Astrocyte of the spinal cord (primary cell): ENCODE data around the gene CLPSL1.
A peak's percentile ranks its signal among the peaks of the same experiment; 100 is the strongest.

Experiments
- DNase-seq: peaks from one replicate; pipeline ENCODE4 v3.0.0; 2011; ENCODE audit warnings: low read depth, low spot score
- H3K4me3 ChIP-seq: 2 replicates; pipeline ENCODE4 v1.5.1; 2011; ENCODE audit warnings: low read depth, mild to moderate bottlenecking, low read length, moderate library complexity
- in situ Hi-C: cut with HindIII; loops from 2 replicates; pipeline ENCODE4 v1.10.0; 2017; ENCODE audit warnings: low sequenced_read_pairs
- TF ChIP-seq, protein P1 (sequence below): IDR thresholded peaks from 2 replicates; pipeline ENCODE4 v1.5.1; 2012; ENCODE audit warnings: low read depth, mild to moderate bottlenecking, low read length, inconsistent platforms

CLPSL1 gene

DNA sequence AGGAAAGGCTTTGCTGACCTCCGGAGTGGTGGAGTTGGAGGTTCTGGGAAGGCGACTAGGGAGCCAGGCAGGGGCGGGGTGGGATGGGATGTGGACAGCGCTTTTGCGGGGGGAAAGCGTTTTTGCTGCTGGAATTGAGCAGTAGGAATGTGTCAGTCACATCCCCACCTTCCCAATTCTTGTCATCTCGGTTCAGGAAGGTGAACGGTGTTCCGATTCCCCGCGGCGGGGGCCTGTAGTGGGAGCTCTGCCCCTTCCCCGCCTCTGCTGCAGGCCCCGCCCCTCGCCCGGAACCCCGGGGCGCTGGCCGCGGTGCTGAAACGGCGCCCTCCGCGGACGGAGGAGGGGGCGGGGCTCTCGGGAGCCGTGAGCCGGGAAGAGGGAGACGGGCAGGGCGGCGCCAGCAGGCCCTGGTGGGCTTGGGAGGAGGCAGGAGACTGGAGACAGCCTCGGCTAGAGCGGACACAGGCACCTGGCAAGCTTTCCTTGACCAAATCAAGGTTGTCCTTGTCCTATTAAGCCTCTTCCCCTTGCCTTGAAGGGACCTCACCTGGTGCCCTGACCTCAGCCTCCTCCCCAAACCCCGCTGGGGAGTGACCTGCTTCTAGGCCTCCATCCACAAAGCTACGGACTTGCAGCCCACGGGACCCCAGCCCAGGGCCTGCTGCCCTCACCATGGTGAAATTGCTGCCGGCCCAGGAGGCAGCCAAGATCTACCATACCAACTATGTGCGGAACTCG, 24.3 kb downstream of the CLPSL1 start, which contains the start of gene LHFPL5:
Gene LHFPL5, plus strand, starts transcription at position 357 of the 741 bp plus-strand sequence. Its CDS starts 319 bp downstream, at position 676.
- TF ChIP-seq, protein P1, sequence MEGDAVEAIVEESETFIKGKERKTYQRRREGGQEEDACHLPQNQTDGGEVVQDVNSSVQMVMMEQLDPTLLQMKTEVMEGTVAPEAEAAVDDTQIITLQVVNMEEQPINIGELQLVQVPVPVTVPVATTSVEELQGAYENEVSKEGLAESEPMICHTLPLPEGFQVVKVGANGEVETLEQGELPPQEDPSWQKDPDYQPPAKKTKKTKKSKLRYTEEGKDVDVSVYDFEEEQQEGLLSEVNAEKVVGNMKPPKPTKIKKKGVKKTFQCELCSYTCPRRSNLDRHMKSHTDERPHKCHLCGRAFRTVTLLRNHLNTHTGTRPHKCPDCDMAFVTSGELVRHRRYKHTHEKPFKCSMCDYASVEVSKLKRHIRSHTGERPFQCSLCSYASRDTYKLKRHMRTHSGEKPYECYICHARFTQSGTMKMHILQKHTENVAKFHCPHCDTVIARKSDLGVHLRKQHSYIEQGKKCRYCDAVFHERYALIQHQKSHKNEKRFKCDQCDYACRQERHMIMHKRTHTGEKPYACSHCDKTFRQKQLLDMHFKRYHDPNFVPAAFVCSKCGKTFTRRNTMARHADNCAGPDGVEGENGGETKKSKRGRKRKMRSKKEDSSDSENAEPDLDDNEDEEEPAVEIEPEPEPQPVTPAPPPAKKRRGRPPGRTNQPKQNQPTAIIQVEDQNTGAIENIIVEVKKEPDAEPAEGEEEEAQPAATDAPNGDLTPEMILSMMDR = no peak
- in situ Hi-C loops = no loop called here
- no peak within 1 kb of the TSS for H3K4me3 ChIP-seq
- peak; percentile 23 for DNase-seq

DNA sequence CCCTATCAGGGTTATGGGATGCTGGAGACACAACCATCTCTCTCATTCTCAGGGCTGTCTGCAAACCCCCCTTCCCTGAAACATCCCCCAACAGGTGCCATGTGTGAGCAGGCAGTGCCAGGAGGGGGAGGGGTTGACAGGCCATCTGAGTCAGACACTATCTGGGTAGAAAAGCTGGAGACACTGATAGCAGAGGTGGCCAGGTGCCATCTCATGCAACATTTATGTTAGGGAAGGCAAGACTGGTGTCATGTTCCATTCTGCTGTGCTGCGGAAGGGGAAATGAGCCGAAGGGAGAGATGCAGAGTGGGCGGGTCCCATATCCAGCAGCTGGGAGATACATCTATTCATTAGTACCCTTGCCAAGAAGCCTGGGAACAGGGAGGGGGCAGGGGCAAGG, 27.9 kb downstream of the CLPSL1 start:
- no peak for DNase-seq
- in situ Hi-C loops = no loop called here
- no peak overlapping the region for H3K4me3 ChIP-seq
- TF ChIP-seq, protein P1 = no peak

DNA sequence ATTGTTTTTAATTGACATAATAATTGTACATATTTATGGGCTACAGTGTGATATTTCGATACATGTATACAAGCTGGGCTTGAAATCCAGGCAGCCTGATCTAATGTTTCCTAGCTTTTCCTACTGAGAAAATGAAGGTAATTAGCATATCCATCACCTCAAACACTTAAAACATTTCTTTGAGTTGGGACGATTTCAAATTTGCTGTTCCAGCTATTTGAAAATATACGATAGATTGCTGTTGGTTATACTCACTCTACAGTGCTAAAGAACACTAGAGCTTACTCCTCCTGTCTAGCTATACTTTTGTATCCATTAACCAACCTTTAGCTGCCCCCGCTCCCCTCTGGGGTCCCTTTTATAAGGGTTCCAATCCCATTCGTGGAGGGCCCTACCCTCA, 29.0 kb downstream of the CLPSL1 start:
- DNase-seq = no peak
- H3K4me3 ChIP-seq = no peak overlapping the region
- in situ Hi-C loops = no loop called here
- TF ChIP-seq, protein P1 = no peak

DNA sequence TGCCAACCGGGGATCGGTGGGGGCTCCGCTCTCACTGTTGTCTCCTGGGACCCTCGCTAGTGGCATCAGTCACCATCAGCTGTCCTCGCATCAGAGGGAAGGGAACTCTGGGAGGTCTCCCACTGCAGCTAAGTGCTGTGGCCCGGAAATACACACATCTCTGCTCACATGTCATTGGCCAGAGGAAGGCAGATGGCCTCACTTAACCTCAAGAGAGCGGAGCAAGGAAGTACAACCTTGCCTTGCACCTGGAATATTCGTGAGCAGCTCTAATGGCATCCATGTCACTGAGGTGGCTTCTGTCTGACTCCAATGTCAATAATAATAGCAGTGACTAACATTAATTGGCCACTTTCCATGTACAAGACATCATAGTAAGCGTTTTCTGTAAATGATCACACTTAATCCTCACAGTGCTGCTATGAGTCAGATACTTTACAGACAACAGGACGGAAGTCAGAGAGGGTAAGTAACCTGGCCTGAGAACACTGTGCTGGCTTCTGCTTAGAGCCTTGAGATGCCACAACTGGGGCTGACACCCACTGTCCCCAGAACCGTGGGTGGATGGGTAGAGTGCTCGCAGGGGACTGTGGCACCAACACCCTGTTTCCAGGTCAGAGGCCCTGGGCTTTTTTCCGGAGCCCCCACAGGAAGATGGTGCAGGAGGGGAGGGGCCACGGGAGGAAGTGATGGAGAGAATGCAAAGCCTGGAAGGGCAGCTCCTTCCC, 30.3 kb downstream of the CLPSL1 start:
- no peak overlapping the region for H3K4me3 ChIP-seq
- peak; percentile 57 for DNase-seq
- in situ Hi-C loops = no loop called here
- TF ChIP-seq, protein P1 = no peak

DNA sequence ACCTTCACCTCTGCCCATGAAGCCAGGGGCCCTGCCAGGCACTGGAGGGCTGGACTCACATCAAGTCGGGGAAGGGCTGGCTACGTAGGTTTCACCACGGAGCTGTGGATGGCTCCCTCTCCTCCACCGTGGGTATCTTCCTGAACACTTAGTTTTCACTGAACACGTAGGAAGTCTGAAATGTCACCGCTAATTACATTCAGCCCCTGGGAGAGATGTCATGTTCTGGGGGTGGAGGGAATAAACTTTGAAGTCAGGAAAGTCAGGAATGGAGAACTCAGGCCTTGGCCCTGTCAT, 30.8 kb downstream of the CLPSL1 start:
- TF ChIP-seq, protein P1 = no peak
- DNase-seq = no peak
- H3K4me3 ChIP-seq = no peak overlapping the region
- in situ Hi-C loops = no loop called here

DNA sequence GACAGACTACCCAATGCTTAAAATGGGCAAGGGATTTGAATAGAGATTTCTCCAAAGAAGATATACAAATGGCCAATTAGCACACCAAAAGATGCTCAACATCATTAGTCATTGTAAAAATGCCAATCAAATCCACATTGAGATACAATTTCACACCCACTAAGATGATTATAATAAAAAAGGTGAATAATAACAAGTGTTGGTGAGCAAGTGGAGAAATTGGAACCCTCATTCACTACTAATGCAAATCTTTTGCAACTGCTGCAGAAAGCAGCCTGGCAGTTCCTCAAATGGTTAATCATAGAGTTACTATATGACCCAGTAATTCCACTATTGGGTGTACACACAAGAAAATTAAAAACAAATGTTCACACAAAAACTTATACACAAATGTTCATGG, 36.7 kb downstream of the CLPSL1 start:
- TF ChIP-seq, protein P1 = no peak
- DNase-seq = no peak
- H3K4me3 ChIP-seq = no peak overlapping the region
- in situ Hi-C loops = no loop called here
